Stimulated activated CD8-positive, alpha-beta memory T cell treated with anti-CD3 and anti-CD28 coated beads, Interleukin-7, amount 100 ng/mL, for 24 hours (primary cell): ENCODE data around the gene HEMGN.

Source experiments
- DNase-seq: peaks from one replicate; pipeline ENCODE4 v3.0.0-alpha.2; 2020; ENCODE audit warnings: low read depth

HEMGN gene

GRCh38 chr9:97928986-97929604, 8.9 kb downstream of the HEMGN start:
- no peak for DNase-seq

GRCh38 chr9:97925497-97926334, 12.3 kb downstream of the HEMGN start:
- no peak for DNase-seq

GRCh38 chr9:97924386-97924785, 13.6 kb downstream of the HEMGN start:
- no peak for DNase-seq

- DNase-seq, result peak; percentile 48
Observed at GRCh38 chr9:97923529-97924108, 14.4 kb downstream of the HEMGN start.

GRCh38 chr9:97921959-97922724, 15.8 kb downstream of the HEMGN start, which contains the start of gene TRMO:
Gene TRMO (minus strand): TSS chr9:97922500. CDS start chr9:97922493, 7 bp downstream.
- DNase-seq, result peak; percentile 98

GRCh38 chr9:97919217-97919813, 18.7 kb downstream of the HEMGN start:
- DNase-seq, result no peak

GRCh38 chr9:97918611-97919010, 19.4 kb downstream of the HEMGN start:
- no peak for DNase-seq

GRCh38 chr9:97911970-97912369, 26.0 kb downstream of the HEMGN start:
- no peak for DNase-seq

GRCh38 chr9:97911528-97911927, 26.4 kb downstream of the HEMGN start:
- no peak for DNase-seq

GRCh38 chr9:97910357-97910756, 27.6 kb downstream of the HEMGN start:
- no peak for DNase-seq

GRCh38 chr9:97908705-97909104, 29.3 kb downstream of the HEMGN start:
- DNase-seq, result no peak

- no peak for DNase-seq
Observed at GRCh38 chr9:97907632-97908031, 30.3 kb downstream of the HEMGN start.

- DNase-seq, result no peak
Observed at GRCh38 chr9:97907046-97907445, 30.9 kb downstream of the HEMGN start.

- DNase-seq, result no peak
Observed at GRCh38 chr9:97906236-97906831, 31.6 kb downstream of the HEMGN start.

- no peak for DNase-seq
Observed at GRCh38 chr9:97905228-97905627, 32.7 kb downstream of the HEMGN start.

- no peak for DNase-seq
Observed at GRCh38 chr9:97904725-97905124, 33.2 kb downstream of the HEMGN start.

GRCh38 chr9:97903177-97903576, 34.8 kb downstream of the HEMGN start:
- no peak for DNase-seq

GRCh38 chr9:97900738-97901565, 37.0 kb downstream of the HEMGN start:
- no peak for DNase-seq

GRCh38 chr9:97900103-97900737, 37.8 kb downstream of the HEMGN start:
- no peak for DNase-seq

- no peak for DNase-seq
Observed at GRCh38 chr9:97895695-97896332, 42.2 kb downstream of the HEMGN start.
